COLO829 (cell line): ENCODE data around the gene CAMTA2.

Experiments
- DNase-seq: peaks from one replicate; pipeline ENCODE4 v3.0.0; 2012; ENCODE audit warnings: low spot score

Gene CAMTA2

DNA sequence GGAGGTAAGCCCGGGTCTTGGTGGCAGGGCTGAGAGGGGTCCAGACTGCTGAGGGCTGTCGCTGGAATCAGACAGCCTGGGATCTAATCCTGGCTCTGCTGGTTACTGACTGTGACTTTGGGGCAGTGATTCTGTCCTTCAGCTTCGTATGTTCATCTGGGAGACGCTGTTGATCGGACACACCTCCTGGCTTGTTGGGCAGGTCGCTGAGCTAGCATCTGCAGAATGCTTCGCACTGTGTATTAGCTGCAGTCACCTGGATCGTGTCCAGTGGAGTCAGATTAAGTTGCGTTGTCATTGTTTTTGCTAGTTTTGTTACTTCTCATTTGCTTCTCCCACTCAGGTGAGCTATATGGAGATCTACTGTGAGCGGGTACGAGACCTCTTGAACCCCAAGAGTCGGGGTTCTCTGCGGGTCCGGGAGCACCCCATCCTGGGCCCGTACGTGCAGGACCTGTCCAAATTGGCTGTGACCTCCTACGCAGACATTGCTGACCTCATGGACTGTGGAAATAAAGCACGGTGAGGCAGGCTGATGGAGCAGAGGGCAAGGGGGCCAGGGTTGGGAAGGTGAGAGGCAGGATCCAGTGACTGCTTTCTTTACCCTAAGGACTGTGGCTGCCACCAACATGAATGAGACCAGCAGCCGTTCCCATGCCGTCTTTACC, 14.8 kb upstream of the CAMTA2 start:
- no peak for DNase-seq

DNA sequence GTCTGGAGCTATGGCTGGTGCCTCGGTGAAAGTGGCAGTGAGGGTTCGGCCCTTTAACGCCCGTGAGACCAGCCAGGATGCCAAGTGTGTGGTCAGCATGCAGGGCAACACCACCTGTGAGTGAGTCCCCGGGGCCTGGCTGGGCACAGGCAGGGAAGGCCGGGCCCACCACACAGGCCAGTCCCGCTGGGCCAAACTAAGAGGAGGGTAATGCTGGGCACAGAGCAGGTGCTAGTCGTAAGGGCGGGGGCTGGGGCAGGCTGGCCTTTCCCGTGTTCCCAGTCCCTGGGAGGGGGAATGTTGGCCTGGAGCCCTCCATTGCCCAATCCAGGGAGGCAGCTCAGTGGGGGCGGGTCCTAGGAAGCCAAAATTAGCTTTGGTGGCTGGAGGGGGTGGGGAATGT, 12.8 kb upstream of the CAMTA2 start:
- DNase-seq: no peak

DNA sequence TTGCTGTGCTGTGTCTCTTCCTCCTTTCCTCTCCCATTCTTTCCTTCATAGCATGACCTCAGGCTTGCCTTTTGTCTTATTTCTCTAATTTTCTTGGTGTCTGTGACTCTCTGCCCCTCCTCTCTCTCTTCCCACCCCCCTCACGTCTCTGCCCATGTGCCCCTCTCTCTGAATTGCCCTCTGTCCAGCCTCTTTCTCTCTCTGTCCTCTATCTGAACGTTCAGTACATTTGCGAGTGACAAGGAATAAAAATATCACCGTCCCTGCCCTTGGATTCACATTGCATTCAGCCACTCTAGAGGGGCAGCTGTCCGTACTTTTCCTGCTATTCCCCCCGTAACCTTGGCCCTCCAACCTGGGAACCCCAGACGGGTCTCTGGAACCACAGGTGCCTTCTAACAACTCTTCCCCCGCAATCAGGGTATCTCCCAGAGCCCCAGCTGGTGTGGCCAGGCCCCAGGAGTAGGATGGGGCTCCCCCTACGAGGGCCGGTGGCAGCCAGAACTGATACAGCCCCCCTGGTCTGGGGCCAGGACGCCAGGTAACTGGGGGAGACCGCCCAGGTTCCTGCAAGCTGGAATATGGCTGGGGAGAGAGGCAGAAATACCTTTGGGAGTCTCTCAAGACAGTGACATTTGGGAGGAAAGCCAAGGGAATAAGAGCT, 12.1 kb upstream of the CAMTA2 start:
- no peak for DNase-seq

DNA sequence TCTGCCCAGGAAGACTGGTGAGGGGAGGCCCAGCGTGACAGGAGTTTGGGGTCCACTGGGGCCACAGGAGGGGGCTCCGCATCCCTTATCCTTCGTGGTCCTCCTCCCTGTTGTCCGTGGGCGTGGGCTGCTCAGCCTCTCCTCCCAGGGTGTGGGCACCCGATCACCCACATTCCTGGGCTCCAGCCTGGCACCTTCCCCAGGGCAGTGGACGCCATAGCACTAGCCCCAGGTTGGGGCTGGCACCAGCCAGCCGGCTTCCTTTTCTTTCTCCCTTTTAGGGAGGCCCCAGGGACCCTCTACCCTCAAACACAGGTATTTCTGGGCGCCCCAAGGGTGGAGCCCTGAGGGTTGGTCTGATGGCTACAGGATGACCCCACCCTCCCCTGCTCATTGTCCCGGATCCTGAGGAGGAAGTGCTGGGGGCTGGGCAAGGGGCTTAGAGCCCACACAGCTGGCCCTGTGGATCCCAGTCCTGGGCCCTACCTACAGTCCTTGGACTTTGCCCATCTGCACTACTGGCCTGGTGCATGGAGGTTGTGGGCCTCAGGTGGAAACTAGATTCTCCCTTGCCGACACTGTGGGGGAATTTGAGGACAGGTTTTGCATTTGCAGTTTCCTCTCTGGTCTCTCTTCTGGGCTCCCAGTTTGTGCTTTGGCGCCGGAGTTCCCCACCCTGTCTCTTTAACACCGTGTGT, 11.4 kb upstream of the CAMTA2 start:
- DNase-seq: no peak

DNA sequence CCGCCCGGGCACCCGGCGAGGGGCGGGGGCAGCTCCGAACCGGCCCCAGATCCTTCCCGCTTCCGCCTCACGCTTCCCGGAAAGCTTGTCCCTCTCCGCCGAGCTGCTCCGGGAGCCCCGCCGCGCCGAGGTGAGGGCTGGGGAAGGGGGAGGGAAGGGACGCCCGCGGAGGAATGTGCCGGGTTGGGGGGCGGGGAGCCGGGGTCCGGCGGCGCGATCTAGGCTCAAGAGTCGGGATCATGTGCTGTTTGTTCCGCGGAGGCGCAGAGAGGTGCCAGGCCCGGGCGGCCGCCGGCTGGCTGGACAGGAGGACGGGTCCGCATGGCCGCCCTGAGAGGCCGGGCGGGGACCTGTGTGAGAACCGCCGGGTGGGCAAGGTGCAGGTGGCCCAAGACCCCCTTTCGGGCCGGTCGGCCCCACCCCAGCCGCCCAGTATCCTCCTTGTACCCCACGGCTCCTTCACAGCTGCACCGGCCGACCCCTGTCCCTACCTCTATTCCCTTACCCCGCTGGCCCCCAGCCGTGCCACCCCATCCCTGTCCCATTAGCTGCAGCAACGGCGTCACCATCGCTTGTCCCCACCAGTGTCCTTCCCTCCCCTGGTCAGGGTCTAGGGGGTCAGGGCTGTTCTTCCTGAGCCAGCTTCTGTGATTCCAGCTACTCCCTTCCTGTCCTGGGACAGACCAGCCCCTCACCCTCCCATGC, 10.7 kb upstream of the CAMTA2 start:
- no peak for DNase-seq

DNA sequence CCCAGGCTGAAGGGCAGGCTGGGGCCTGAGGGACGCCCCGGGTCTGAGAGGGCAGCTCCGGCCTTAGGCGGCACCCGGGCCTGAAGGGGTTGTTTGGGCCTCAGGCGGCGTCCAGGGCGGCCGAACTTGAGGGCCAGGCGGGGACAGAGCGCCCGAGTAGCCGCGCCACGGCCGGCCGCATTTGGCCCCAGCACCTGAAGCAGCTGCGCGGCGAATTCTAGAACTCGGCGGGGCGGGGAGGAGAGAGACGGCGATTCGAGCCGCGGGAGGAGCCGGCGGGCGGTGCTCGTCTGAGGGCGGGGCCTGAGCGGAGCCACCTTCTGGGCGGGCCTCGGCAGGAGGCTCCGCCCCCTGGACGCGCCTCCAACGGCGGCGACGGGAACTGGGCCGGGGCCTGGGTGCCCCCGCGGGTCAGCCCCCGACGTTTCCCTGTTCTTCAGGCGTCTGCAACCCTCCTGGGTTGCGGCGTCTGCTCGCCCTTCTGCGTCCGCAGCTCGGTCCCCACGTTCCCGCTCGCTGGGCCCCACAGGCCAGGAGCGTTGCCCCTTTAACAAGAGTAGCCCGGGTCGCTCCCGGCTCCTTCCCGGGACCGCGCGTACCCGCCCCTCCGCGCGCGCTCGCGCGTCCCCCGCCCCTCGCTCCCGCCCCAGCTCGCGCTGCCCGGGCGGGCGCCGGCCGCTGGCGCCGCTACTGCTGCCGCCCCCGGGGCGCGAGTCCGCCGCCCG, 10.0 kb upstream of the CAMTA2 start, which contains the start of the genes INCA1 and KIF1C:
Gene INCA1, minus strand, starts transcription at position 221 of the 725 bp plus-strand sequence. CDS start 3,085 bp downstream, outside the sequence.
Gene KIF1C, plus strand, starts transcription at position 649 of the 725 bp plus-strand sequence. CDS start 2,297 bp downstream, outside the sequence.
- DNase-seq: peak; percentile 92

DNA sequence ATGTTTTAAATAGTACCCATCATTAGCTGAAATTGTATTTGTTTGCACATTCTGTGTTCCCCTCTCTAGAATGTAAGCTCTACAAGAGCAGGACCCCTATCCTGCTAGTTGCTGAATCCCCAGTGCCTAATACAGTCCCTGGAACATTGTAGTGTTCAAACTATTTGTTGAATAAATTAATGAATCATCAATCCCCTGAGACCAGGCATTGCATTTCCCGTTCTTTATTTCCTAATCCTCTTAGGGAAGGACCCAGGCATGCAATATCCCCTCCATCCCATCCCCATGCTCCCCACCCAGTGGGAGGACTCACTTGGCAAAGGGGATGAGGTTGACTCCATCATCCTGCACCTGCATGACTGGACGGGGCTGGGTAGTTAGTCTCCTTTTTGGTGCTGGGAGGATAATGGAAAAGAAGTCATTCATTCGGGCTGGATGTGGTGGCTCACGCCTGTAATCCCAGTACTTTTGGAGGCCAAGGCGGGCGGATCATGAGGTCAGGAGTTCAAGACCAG, 6.7 kb upstream of the CAMTA2 start:
- no peak for DNase-seq

DNA sequence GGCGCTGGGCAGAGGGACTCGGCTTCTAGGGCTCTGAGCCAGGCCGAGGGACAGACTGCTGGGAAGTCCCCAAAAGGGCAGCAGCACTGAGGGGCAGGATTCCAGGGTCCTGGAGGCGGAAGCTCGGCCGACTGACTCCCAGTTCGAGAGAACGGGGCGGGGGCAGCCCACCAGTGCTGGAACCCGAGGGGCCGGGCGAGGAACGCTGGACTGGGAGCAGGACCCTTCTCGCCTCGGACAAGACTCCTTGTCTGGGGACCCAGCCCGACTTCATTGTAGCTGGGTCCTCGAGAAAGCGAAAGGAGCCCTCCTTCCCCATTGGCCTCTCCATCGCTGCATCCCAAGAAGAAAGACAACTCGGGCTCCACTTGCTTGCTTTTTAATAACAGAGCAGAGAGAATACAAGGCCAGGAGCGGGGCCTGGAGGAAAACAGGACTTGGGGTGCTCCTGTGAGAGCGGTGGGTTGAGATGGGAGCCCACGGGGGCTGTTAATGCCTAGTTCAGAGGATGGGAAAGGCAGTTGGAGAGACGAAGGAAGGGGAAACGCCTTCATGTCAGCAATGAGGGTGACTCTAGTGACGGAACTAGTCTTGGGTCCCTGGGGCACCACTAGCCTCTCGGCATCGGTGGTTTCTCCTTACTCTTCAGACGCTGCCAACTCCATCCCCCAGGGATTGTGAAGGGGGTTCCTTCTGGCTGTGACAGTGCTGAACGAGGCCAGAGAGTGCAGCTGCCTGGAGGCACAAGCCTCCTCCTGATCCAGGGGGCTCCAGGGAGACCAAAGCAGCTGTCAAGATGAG, 492 bp upstream of the CAMTA2 start:
- DNase-seq: no peak

DNA sequence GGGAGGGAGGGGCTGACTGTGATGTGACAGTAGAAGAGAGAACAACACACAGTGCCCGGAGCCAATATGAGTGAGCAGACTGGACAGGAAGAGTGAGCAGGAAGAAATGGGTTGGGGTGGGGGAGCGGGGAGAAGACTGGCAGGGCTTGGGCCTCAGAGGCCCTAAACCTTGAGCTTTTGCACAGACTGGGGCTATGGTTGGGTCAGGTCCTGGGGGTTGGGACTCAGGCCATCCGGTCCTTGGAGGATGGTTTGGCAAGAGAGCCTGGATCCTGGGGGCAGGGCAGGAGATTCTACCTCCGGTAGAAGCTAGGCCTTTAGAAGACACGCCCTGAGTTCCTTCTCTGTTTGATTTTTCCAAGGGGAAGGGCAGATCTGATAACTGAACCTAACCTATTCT, 1.1 kb downstream of the CAMTA2 start:
- DNase-seq: no peak

DNA sequence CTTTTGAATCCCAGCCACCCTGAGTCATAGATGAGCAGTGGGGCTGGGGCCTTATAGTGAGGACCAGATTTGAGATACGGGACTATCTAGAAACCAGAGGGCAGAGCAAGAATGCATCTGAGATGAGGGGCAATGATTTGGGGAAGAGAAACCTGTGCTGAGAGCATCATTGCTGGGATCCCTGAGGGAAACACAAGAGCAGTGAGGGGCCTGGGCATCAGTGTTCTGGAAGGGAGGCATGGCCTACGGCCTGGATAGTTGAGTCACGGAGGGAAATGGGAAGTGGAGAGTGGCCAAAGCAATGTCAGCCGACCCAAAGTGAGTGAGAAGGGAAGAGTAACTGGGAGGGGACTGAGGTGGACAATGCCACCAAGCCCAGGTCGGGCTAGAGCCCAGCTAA, 5.2 kb downstream of the CAMTA2 start:
- no peak for DNase-seq

DNA sequence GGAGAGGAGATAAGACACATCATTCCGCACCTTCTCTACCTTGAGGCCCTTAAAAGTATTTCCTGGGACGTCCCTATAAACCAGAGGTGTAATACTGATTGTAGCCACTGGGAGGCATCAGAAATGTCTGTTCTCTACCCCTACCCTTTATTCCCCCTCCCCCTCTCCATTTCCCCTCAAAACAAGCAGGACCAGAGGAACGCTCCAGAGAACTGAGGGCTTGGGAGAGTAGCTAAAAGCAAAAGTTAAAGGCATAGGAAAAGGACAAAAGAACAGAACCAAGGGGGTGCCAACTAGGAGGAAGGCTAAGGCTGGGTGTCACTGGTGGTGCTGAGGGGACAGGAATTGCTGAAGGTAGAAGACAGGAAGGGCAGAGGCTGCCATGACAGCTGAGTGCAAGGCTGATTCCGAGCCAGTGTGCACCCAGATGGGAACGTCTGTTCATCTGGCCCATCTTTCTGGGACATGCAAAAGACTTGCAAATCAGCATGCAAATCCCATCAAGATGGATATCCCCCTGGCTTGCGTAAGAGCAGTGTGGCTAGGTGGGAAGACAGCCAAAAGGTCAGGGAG, 6.7 kb downstream of the CAMTA2 start:
- DNase-seq: peak; percentile 56

DNA sequence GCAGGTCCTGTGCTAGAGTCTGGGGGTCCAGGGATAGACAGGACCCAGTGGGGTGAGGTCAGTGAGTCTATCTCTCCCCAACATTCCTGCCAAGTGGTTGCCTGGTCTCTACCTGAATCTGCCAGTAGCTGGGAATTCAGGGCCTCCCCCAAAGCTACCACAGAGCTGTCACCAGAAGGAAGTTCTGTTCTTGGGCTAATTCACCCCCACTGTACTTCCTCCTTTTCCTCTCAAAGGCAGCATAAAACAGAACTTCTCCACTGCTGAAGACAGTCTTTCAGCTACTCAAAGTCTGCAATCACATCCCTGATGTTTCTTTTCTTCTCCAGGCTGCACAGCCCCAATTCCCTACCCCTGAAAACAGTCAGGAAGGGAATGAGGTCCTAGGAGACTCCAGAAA, 8.7 kb downstream of the CAMTA2 start:
- DNase-seq: no peak

DNA sequence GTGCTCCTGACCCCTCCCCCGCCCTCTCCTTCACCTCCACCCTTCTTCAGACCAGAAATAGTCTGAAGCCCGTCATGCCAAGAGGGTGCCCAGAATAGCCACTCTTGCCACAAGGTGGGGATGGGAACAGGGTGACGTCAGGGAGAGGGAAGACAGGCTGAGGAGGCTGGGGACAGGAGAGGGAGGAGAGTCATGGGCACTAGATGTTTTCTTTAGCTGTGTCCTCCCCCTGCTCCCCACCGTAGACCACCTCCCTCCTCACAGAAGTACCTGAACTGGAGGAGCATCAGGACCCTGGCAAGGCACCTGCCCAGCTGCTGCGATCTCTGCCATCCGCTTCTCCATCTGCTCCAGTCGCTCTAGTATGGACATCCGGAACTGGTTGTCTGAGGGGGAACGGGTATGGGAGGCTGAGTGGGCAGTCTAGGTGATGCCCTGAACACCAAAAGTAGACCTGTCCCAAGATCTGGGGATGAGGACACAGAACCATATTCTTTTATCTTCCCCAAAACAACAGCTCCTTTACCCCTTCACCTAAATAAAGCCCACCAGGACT, 13.3 kb downstream of the CAMTA2 start:
- no peak for DNase-seq

DNA sequence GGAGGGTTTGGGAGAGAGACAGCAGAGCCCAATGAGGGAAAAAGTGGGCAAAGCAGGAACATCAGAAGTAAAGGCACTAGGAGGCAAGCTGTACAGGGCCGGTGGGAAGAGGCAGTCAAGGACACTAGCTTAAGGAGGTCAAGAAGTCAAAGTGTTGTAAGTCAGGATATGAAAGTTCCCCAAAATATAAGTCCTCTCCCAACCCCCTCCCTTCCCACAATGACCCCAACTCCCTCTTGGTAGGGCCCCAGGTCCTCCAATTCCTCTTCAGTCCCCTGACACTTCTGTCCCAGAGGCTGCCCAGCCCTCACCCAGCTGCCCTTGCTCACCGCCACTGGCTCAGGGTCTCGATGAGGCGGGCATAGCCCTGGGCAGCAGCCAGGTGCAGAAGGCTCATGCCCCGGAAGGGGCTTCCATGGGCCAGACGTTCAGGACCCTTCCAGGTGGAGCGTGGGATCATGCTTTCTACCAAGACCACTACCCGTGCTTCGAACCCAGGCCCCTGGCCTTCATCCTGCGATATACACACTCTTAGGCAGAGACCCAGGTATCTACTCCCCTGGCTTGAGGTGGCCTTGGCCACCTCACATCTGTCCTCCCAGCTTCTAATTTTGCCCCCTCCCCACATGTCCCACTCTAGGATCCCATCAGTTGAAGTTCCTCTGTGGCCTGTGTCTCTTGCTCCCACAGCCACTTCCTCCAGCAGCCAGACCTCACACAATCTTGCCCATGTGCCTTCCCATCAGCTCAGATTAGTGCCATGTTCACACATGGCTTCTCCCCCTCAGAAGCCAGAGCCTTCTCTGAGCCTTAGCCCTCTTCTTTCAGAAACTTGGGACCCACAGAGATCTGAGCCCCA, 14.0 kb downstream of the CAMTA2 start:
- no peak for DNase-seq

DNA sequence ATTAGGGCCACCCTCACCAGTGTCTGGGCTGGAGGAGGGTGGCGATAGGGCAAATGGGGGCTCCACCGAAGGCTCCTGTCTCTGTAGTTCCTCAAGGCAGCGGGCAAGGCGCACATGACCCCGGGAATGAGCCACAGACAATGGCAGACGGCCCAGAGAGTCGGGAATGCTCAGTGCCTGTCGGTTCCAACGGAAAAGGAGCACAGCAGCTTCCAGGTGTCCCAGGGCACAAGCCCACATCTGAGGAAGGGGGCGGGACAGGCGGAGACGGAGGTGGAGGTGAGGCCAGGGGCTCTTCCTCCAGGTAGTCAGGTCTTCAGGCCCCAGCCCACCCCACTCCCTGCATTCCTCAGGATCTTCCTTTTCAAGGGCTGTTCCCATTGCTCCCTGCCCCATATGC, 14.7 kb downstream of the CAMTA2 start:
- no peak for DNase-seq

DNA sequence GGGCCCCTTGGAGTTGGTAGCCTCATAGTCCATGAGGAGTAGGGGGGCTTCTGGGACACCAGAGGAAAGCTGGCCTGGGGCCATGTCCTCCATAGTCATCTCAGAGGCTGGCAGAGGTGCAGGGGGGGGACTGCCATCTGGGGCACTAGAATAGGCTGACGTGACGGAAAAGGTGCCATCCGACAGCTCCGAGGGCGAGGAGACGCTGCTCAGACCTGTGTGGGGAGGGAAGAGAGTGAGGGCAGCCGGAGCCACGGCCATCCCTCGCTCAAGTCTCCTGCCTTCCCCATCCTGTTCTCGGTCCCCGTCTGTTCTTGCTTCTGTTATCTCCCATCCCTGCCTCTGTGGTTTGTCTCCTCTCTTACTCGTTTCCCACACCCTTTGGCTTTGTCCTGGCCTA, 15.2 kb downstream of the CAMTA2 start:
- no peak for DNase-seq

DNA sequence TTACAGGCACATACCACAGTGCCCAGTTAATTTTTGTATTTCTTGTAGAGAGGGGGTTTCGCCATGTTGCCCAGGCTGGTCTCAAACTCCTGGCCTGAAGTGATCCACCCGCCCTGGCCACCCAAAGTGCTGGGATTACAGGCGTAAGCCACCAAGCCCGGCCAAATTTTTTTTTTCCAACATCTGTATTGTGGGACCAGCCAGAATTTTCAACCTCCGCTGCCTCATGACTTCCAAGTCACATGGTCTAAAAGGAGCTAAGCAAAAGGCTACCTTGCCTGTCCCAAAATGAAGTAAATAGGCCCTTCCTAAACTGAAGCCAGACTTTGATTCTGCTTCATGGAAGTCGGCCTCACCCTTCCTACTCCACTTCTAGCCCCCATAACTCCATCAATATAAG, 15.6 kb downstream of the CAMTA2 start:
- no peak for DNase-seq

DNA sequence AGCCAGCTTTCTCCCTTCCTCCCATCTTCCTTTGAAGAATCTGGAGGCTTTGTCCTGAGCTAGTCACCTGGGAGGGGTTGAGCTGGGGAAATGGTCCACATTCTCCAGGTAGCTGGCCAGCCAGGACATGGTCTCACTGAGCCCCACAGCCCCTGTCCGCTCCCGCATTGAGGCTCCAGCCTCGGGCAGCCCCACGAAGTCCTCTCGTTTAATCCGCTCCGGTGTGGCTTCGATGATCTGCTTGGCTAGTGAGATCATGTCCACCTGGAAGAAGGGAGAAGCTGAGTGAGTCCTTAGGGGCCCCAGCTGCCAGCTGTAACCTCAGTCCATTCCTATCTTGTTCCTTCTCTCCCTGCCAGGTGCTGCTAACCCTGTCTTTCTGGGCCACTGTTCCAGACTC, 17.2 kb downstream of the CAMTA2 start:
- no peak for DNase-seq

DNA sequence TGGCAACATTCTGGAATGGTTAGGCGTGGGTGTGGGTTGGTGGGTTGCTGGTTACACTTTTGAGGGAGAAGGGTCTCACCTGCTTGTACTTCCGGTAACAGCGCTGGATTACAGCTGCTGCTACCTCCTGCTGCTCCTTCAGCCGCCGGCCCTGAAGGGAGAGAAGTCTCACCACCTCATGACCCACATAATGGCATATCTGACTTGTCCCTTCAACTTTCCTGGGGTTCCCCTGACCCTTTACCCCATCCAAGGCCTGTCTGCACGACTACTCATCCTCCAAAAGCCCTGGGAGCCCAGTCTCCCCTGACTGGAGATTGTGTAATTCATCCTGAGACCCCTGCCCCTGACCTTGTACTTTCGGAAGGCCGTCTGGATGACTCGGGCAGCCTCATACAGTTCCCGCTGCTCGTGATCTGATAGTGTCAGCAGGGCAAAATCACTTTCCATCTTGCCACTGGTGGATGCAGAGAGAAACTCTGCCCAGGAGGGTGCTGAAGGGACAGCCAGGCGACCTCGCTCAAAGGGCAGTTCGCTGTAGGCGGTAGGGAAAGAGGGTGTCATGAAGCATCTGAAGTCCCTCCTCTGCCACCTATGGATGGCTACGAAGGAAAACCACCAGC, 17.8 kb downstream of the CAMTA2 start:
- no peak for DNase-seq
